Type B pancreatic cell (in vitro differentiated cells): ENCODE data around the gene SUSD3. TPM values are rescaled to one million over a fixed set of nuclear protein-coding genes. Genes with fewer than 3 reads are reported as not detected.

ENCODE experiments used
- DNase-seq: peaks from one replicate; pipeline ENCODE4 v3.0.0; 2021; ENCODE audit warnings: mixed read lengths; ENCODE audit not compliant: unreplicated experiment; ENCODE audit errors: extremely low spot score
- H3K27ac Mint-ChIP-seq: 2 replicates; pipeline ENCODE4 v1.8.0; 2021; ENCODE audit warnings: mild to moderate bottlenecking, mixed read lengths
- H3K27me3 Mint-ChIP-seq: 2 replicates; pipeline ENCODE4 v1.8.0; 2021; ENCODE audit warnings: mixed read lengths
- H3K36me3 Mint-ChIP-seq: 2 replicates; pipeline ENCODE4 v1.8.0; 2021; ENCODE audit warnings: mixed read lengths
- H3K4me1 Mint-ChIP-seq: one replicate; pipeline ENCODE4 v1.8.0; 2021; ENCODE audit warnings: mixed read lengths; ENCODE audit not compliant: unreplicated experiment
- H3K4me3 Mint-ChIP-seq: 2 replicates; pipeline ENCODE4 v1.8.0; 2021; ENCODE audit warnings: mild to moderate bottlenecking, mixed read lengths
- H3K9me3 Mint-ChIP-seq: 2 replicates; pipeline ENCODE4 v1.8.0; 2021; ENCODE audit warnings: mixed read lengths
- total RNA-seq: library from RNA; stranded (reverse); gene quantifications from 2 replicates; pipeline ENCODE4 v1.2.1, GENCODE V29; 2021; ENCODE audit warnings: low replicate concordance
- TF ChIP-seq, protein P1 (sequence below): fragments of 200-600 bp; sonication (generic); conservative IDR thresholded peaks from 2 replicates; pipeline ENCODE4 v1.5.0; 2021; ENCODE audit warnings: antibody characterized with exemption, mild to moderate bottlenecking

SUSD3 gene
- total RNA-seq, 1 donor from 2014 or later, result 1.5 TPM

DNA sequence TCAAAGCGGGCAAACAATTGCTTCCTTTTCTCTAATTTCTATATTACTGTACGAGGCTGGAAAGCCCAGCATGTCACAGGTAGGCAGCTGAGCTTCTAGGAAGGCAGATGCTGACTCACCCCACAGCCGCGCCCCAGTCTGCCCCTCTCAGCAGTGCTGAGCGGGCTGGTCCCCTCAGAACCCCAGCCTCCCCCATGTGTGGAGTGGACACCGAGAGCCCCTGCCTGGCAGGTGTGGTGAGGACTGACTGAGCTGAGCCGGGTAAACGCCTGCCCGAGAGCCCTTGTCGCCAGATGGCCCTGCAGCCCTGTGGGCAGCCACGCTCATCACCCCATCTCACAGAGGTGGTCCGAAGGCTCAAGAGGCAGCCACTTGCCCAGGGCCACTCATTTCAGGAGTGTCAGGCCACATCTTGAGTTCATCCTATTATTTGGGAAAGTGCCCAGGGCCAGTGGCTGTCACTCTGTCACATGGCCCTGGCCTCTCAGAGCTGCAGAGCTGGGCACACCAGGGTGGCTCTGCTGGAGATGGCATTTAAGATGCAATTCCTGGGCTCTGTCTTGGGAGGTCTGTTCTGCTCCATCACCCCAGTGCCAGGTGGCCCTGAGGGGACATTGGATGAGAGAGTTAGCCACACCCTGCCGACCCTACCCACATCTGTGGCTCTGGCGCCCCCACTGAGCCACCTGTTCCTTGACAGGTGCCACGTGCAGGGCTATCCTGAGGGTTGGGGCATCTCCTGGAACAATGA lies 50.0 kb downstream of the SUSD3 start:
- H3K9me3 Mint-ChIP-seq, result peaks cover 3% of the 10 kb centered on the region
- peaks cover 5% of the 10 kb centered on the region for H3K4me1 Mint-ChIP-seq
- no peak overlapping the region for H3K4me3 Mint-ChIP-seq
- peaks cover 7% of the 10 kb centered on the region for H3K36me3 Mint-ChIP-seq
- DNase-seq, result no peak
- TF ChIP-seq, protein P1, sequence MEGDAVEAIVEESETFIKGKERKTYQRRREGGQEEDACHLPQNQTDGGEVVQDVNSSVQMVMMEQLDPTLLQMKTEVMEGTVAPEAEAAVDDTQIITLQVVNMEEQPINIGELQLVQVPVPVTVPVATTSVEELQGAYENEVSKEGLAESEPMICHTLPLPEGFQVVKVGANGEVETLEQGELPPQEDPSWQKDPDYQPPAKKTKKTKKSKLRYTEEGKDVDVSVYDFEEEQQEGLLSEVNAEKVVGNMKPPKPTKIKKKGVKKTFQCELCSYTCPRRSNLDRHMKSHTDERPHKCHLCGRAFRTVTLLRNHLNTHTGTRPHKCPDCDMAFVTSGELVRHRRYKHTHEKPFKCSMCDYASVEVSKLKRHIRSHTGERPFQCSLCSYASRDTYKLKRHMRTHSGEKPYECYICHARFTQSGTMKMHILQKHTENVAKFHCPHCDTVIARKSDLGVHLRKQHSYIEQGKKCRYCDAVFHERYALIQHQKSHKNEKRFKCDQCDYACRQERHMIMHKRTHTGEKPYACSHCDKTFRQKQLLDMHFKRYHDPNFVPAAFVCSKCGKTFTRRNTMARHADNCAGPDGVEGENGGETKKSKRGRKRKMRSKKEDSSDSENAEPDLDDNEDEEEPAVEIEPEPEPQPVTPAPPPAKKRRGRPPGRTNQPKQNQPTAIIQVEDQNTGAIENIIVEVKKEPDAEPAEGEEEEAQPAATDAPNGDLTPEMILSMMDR, result no peak
- no peak overlapping the region for H3K27ac Mint-ChIP-seq
- no peaks in the 10 kb centered on the region for H3K27me3 Mint-ChIP-seq

DNA sequence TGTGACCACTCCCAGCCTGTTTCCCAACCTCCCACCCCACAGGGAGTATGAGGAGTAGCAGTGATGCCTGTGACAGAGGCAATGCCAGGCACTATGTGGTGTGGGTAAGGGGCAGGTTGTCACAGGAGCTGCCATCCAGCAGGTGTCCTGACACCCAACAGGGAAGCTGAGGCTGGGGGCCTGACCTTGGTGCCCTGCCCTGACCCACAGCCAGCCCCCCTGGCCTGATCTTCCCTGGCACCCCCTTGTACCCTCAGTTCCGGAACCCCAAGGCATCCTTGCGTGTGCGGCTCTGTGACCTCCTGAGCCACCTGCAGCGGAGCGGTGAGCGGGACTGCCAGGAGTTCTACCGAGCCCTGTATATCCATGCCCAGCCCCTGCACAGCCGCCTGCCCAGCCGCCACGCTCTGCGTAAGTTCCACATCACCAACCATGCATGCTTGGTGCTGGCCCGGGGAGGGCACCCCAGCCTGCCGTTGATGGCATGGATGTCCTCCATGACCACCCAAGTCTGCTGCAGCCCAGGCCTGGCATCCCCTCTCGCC lies 51.9 kb downstream of the SUSD3 start:
- H3K4me3 Mint-ChIP-seq, result no peak overlapping the region
- TF ChIP-seq, protein P1, result no peak
- DNase-seq, result no peak

DNA sequence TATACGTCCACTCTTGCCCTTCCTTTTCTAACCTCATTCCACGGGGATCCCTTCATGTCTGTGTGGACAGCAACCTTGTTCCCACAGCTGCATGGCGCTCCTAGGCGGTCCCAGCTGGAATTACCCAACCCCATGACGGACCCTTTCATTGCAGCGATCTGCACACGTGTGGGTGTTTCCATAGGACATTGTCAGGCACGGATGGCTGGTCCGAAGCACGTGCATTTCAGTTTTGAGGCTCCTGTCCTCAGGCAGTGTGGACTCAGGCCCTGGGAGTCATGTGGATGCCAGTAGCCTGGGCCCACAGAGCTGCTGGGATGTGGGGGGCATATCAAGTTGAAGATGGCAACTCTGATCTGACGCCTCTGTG lies 52.5 kb downstream of the SUSD3 start:
- TF ChIP-seq, protein P1, result no peak
- Mint-ChIP-seq H3K9me3 (no peaks in the 10 kb centered on the region), H3K4me3 (no peak overlapping the region), H3K4me1 (peaks cover 5% of the 10 kb centered on the region), H3K36me3 (peaks cover 7% of the 10 kb centered on the region), H3K27me3 (no peaks in the 10 kb centered on the region), H3K27ac (no peak overlapping the region)
- DNase-seq, result no peak

More for the DNA sequence above, 51.9 kb downstream of the SUSD3 start:
- Mint-ChIP-seq H3K27ac (no peak overlapping the region), H3K4me1 (peaks cover 5% of the 10 kb centered on the region), H3K27me3 (no peaks in the 10 kb centered on the region), H3K36me3 (peaks cover 7% of the 10 kb centered on the region), H3K9me3 (no peaks in the 10 kb centered on the region)

DNA sequence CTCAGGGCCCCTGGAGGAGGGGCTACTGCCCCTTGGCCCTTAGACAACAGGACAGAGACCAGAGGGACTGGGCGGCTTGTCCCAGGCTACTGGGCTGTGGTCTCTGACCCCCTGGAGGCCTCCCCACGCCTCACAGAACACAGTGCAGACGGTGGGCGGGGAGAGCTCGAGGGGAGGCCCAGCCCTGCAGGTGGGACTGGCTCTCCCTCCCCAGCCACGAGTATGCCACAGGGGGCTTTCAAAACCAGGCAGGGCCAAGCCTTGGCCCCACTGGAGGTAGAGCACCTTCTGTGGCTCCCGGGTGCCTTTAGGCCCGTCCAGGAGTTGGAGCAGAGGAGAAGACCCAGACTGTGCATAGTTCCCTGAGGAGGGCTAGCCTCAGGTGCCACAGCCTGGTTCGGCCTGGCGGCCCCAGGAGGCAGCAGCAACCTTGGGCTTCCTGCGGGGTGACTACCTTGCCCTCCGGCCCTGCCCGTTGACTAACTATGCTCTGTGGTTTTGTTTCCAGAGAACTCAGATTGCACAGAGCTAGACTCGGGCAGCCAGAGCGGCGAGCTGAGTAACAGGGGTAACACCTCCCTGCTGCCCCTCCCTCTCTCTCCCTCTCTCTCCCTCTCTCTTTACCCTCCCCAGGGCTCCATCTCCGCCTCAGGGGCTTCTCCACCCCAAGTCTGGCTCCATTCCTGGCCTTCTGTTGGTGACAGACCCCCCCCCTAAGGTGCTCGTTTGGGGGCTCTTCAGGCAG lies 53.0 kb downstream of the SUSD3 start:
- Mint-ChIP-seq H3K36me3 (peaks cover 7% of the 10 kb centered on the region), H3K27ac (no peak overlapping the region), H3K9me3 (no peaks in the 10 kb centered on the region), H3K4me3 (no peak overlapping the region), H3K4me1 (peaks cover 5% of the 10 kb centered on the region), H3K27me3 (no peaks in the 10 kb centered on the region)
- TF ChIP-seq, protein P1, result no peak
- DNase-seq, result no peak

DNA sequence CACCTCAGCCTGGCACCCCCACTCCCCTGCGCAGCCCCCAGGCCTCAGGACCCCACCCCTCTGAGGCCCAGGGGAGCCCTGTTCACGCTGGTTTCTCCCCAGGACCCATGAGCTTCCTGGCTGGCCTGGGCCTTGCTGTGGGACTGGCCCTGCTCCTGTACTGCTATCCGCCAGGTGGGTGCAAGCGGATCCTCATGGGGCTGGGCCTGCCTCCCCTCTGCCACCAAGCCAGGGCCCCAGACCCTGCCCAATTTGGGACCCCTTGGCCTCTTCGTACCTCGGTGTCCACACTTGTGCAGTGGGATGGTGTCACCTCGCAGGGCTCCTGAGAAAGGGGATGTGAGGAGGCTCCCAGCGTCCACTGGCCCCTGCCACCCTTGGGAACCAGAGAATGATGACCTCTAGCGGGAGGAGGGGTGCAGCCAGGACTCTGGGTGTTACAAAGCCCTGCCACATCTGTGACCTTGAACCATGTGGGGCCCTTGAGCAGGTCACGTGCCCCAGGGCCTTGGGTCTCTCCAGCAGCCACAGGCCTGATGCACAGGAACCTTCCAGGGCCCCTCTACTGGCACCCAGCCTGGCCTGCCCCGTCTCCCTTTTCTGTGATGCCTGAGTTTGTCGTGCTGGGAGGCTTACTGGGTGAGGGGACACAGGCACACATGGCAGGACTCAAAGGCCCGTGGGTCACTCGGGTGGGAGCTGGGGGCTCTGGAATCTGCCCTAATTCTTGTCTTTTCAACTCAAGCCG lies 53.8 kb downstream of the SUSD3 start:
- no peak overlapping the region for H3K4me3 Mint-ChIP-seq
- H3K27me3 Mint-ChIP-seq, result no peaks in the 10 kb centered on the region
- H3K9me3 Mint-ChIP-seq, result no peaks in the 10 kb centered on the region
- H3K4me1 Mint-ChIP-seq, result peaks cover 5% of the 10 kb centered on the region
- H3K27ac Mint-ChIP-seq, result no peak overlapping the region
- TF ChIP-seq, protein P1, result no peak
- peaks cover 7% of the 10 kb centered on the region for H3K36me3 Mint-ChIP-seq
- no peak for DNase-seq
